NT2/D1 (cell line): Measurements from ENCODE around the gene ERC2.

Source experiments
- DNase-seq: peaks from one replicate; pipeline ENCODE4 v3.0.0-alpha.2; 2011; ENCODE audit warnings: low read depth, low spot score
- H3K27me3 ChIP-seq: 2 replicates; pipeline ENCODE4 v1.6.0; 2011; ENCODE audit warnings: mild to moderate bottlenecking; ENCODE audit not compliant: insufficient read length, insufficient read depth
- H3K36me3 ChIP-seq: 2 replicates; pipeline ENCODE4 v1.6.1; 2011; ENCODE audit warnings: mild to moderate bottlenecking, low read length, mixed read lengths; ENCODE audit not compliant: insufficient read depth, insufficient read length
- H3K4me1 ChIP-seq: 2 replicates; pipeline ENCODE4 v1.5.1; 2011; ENCODE audit not compliant: insufficient read depth, insufficient read length
- H3K4me3 ChIP-seq: 2 replicates; pipeline ENCODE4 v1.5.1; 2011; ENCODE audit warnings: low read depth; ENCODE audit not compliant: insufficient read length
- H3K9ac ChIP-seq: 2 replicates; pipeline ENCODE4 v1.6.0; 2011; ENCODE audit warnings: low read depth; ENCODE audit not compliant: insufficient read length
- H3K9me3 ChIP-seq: 2 replicates; pipeline ENCODE4 v1.5.1; 2011; ENCODE audit warnings: mild to moderate bottlenecking, low read length; ENCODE audit not compliant: insufficient read depth
- SUZ12 ChIP-seq: IDR thresholded peaks from 2 replicates; pipeline ENCODE4 v1.6.1; 2011; ENCODE audit not compliant: insufficient read length, insufficient read depth; ENCODE audit errors: extremely low read depth
- YY1 ChIP-seq: IDR thresholded peaks from 2 replicates; pipeline ENCODE4 v1.6.1; 2011; ENCODE audit not compliant: insufficient read length, insufficient read depth
- ZNF274 ChIP-seq: IDR thresholded peaks from 2 replicates; pipeline ENCODE4 v1.6.1; 2011; ENCODE audit warnings: mild to moderate bottlenecking, low read depth, low read length

Gene ERC2

DNA sequence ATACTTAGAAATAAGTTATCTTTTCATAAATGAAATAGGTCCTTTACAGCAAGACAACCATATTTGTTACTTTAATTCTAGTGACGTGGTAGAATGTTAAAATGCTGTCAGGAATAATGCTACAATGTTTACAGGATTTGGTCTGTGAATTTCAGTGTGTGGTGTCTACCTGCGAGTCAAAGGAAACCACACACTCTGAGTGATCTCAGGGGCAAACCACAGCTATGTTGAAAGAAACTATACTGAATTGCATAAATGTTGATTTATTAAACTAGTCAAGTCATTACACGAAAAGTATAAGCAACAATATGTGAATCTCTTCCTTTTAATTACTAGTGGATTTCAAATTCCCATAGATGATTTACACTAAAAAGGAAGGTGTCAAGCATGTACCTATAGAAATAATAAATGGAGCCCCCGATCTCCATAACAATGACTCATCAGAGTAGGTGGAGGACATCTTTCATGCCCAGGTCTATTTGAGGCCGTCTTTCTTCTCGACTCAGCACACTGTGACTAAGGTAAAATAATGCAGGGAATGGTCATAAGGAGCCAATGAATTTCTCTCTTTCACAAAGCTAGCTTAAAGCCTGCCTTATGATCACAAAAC is 463.0 kb downstream of the ERC2 start:
- H3K27me3 ChIP-seq = no peaks in the 10 kb centered on the region
- DNase-seq = no peak
- H3K36me3 ChIP-seq = no peaks in the 10 kb centered on the region
- no peak overlapping the region for H3K4me3 ChIP-seq
- H3K4me1 ChIP-seq = no peaks in the 10 kb centered on the region
- no peaks in the 10 kb centered on the region for H3K9me3 ChIP-seq
- TF ChIP-seq YY1 (no peak), SUZ12 (no peak), ZNF274 (no peak)
- H3K9ac ChIP-seq = no peak overlapping the region

DNA sequence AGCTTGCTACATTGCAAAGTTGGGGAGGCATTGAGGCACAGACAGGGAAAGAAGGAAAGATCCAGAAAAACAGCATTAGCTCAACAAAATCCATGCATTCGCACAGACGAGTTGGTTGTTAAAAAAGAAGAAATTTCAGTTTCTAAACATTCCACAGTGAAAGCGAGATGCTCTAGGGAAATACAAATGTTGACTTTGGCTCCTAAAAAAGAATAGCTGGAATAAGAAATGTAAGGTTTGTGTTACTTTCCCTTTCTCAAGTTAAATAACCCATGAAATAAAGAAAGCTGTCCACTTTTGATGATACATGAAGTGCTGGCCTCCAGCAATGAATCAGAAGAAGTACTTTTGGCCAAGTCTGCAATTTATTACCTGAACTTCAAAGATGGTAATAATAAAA is 465.1 kb downstream of the ERC2 start:
- TF ChIP-seq SUZ12 = no peak
- no peak for TF ChIP-seq YY1
- no peak for TF ChIP-seq ZNF274
- Histone ChIP-seq H3K27me3 (no peaks in the 10 kb centered on the region), H3K9ac (no peak overlapping the region), H3K4me1 (no peaks in the 10 kb centered on the region), H3K4me3 (no peak overlapping the region), H3K9me3 (no peaks in the 10 kb centered on the region), H3K36me3 (no peaks in the 10 kb centered on the region)
- no peak for DNase-seq

DNA sequence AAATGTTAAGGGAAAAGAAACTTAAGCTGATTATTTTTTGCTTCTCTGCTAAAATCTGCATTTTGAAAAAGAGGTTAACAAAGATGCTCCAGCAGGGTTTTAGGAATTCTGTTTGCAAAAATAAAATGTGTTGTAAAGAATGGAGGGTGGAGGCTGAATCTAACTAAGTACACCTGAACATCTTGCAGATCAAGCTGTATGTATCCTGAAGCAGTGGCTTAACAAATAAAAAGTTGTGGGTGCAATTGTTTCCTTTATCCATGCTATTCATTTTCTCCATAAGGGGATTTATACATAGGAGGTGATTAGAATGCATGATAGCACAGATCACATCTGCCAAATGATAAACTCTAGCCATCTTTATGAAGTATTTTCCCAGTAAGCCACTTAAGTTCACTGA is 466.3 kb downstream of the ERC2 start:
- DNase-seq = no peak
- TF ChIP-seq SUZ12 = no peak
- TF ChIP-seq ZNF274 = no peak
- no peak overlapping the region for H3K4me3 ChIP-seq
- H3K4me1 ChIP-seq = no peaks in the 10 kb centered on the region
- no peaks in the 10 kb centered on the region for H3K36me3 ChIP-seq
- no peaks in the 10 kb centered on the region for H3K9me3 ChIP-seq
- no peak overlapping the region for H3K9ac ChIP-seq
- H3K27me3 ChIP-seq = no peaks in the 10 kb centered on the region

DNA sequence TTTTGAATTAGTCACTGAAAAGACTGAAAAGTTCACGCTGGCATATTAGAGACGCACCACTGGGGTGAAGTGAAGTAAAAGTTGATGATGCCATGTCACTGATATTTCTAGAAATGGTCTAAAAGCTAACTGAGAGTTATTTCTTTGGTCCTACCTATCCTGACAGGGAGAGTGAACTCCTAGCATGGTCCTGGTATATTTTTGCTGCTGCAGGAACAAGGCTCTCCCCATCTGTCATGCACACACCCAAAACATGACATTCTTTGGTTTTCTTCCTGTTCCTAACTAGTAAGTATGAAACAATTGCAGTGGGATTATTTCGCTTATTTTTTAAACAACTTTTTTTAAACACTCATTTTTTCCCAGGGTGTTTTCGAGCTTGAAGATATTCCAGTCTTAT is 466.7 kb downstream of the ERC2 start:
- Histone ChIP-seq H3K4me3 (no peak overlapping the region), H3K36me3 (no peaks in the 10 kb centered on the region), H3K9me3 (no peaks in the 10 kb centered on the region), H3K27me3 (no peaks in the 10 kb centered on the region), H3K4me1 (no peaks in the 10 kb centered on the region), H3K9ac (no peak overlapping the region)
- no peak for DNase-seq
- TF ChIP-seq ZNF274 (no peak), SUZ12 (no peak), YY1 (no peak)

DNA sequence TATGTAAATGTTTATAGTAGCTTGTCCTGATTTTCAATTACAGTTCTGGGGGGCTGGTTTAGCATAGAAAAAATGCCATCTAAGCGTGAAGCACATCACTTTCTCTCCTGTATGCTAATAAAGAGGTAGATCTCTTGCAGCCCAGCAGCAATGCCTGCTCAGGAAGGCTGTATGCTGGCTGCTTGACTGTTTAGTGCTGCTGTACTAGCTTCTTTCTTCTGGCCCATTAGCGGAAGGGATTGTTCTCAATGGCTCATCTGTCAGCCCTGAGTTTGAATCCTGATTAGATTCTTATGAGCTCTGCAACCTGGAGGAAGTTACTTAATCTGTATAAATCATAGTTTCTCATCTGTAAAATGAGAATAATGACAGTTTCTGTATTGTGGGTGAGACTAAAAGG is 478.9 kb downstream of the ERC2 start:
- no peak for DNase-seq
- Histone ChIP-seq H3K9me3 (no peaks in the 10 kb centered on the region), H3K9ac (no peak overlapping the region), H3K4me3 (no peak overlapping the region), H3K36me3 (no peaks in the 10 kb centered on the region), H3K27me3 (no peaks in the 10 kb centered on the region), H3K4me1 (no peaks in the 10 kb centered on the region)
- TF ChIP-seq YY1 (no peak), SUZ12 (no peak), ZNF274 (no peak)

DNA sequence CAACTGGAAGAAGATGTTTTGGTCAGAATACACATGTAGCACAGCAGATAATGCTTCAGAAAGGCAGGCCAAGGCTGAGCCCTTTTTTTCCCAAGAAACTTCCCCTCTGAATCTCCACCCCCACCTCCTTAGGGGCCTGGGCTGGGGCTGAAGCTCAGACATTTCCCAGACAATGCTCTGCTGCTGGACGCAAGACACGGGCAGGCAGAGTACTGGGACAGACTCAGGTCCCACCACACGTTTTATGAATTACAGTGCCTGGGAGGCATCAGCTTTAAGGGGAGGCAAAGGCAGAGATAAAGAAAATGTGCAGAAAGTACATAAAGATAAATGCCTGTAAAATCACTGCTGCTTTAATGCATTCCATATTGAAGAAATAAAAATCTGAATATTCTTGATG is 479.4 kb downstream of the ERC2 start:
- Histone ChIP-seq H3K9me3 (no peaks in the 10 kb centered on the region), H3K27me3 (no peaks in the 10 kb centered on the region), H3K4me1 (no peaks in the 10 kb centered on the region), H3K4me3 (no peak overlapping the region), H3K9ac (no peak overlapping the region), H3K36me3 (no peaks in the 10 kb centered on the region)
- DNase-seq = no peak
- TF ChIP-seq YY1 (no peak), ZNF274 (no peak), SUZ12 (no peak)

DNA sequence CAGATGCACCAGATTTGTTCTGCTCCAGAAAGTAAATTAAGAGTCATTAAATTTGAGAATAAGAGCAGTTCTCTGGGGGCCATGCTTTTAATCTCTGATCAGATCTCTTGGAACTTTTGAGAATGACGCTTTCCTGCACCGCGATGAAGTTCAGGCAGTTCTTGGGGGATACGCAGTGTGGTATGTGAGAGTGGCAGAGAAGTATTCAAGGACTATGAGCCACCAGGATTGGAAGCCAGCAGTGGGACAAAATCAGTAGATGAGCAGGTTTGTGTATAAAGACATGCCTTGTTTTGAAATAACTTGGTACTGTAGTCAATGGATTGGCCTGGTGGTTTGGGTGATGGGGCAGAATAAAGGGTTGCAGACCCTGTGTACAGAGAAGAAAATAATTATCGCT is 483.6 kb downstream of the ERC2 start:
- DNase-seq = no peak
- H3K4me1 ChIP-seq = no peaks in the 10 kb centered on the region
- no peaks in the 10 kb centered on the region for H3K9me3 ChIP-seq

DNA sequence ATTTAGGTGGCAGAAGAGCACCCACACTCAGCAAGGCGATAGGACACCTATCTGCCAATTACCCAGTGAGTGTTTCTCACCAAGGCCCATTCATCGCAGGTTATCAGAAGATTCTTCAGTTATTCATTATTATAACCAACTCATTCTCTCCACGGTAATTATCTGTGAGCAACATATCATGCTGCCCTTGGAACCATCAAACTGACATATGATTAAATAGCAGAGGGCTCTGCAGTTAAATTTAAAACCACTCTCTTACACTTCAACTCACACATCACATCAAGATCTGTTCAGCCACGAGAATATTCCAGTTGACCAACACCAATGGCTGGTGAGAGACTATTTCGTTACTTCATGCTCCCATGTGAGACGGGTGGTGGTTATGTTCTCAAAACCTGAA is 489.3 kb downstream of the ERC2 start:
- Histone ChIP-seq H3K4me1 (no peaks in the 10 kb centered on the region), H3K9ac (no peak overlapping the region)
- TF ChIP-seq ZNF274 = no peak
- TF ChIP-seq YY1 = no peak
- no peak for TF ChIP-seq SUZ12

More for the DNA sequence above, 483.6 kb downstream of the ERC2 start:
- no peak overlapping the region for H3K4me3 ChIP-seq
- no peak overlapping the region for H3K9ac ChIP-seq
- no peaks in the 10 kb centered on the region for H3K36me3 ChIP-seq
- no peaks in the 10 kb centered on the region for H3K27me3 ChIP-seq
- no peak for TF ChIP-seq ZNF274
- TF ChIP-seq YY1 = no peak
- TF ChIP-seq SUZ12 = no peak

More for the DNA sequence above, 489.3 kb downstream of the ERC2 start:
- no peaks in the 10 kb centered on the region for H3K36me3 ChIP-seq
- DNase-seq = no peak
- no peaks in the 10 kb centered on the region for H3K9me3 ChIP-seq
- no peak overlapping the region for H3K4me3 ChIP-seq
- H3K27me3 ChIP-seq = no peaks in the 10 kb centered on the region
